Endometrium (tissue), 2 donors: ENCODE results near the gene DDX50.

ENCODE experiments used
- FAIRE-seq: peaks from 2 replicates; lab custom pipeline; 2012; peaks lifted over from hg19 to GRCh38; lab: Jason Lieb, UNC
- donor health status: control.
- donor health status: control.

Gene DDX50

GRCh38 chr10:68981074-68981473 lies 80.0 kb downstream of the DDX50 start:
- FAIRE-seq = no peak

- no peak for FAIRE-seq
These were observed 81.3 kb downstream of the DDX50 start for GRCh38 chr10:68982389-68982788.

GRCh38 chr10:68987611-68988010 lies 86.5 kb downstream of the DDX50 start:
- no peak for FAIRE-seq

- peak; percentile 95 for FAIRE-seq
These were observed 87.6 kb downstream of the DDX50 start, which contains the start of gene KIFBP for GRCh38 chr10:68988530-68989316. Gene KIFBP, plus strand, starts transcription at chr10:68988803. Its CDS starts 30 bp downstream, at chr10:68988833.

GRCh38 chr10:68989317-68989990 lies 88.3 kb downstream of the DDX50 start:
- no peak for FAIRE-seq

GRCh38 chr10:68992636-68993440 lies 91.7 kb downstream of the DDX50 start:
- FAIRE-seq = no peak
